Fibroblast of skin of back (primary cell): ENCODE measurements around the gene ATXN7L1.
"Not testable (repeated sequence)": the region's sequence is repeated elsewhere in the genome, so short reads cannot be mapped to it uniquely, and the experiment has no call there.

Source experiments
- DNase-seq: peaks from one replicate; pipeline ENCODE4 v3.0.0-alpha.2; 2013

ATXN7L1 gene

GRCh38 chr7:105703207-105703930 lies 173.0 kb downstream of the ATXN7L1 start:
- DNase-seq = no peak

DNA sequence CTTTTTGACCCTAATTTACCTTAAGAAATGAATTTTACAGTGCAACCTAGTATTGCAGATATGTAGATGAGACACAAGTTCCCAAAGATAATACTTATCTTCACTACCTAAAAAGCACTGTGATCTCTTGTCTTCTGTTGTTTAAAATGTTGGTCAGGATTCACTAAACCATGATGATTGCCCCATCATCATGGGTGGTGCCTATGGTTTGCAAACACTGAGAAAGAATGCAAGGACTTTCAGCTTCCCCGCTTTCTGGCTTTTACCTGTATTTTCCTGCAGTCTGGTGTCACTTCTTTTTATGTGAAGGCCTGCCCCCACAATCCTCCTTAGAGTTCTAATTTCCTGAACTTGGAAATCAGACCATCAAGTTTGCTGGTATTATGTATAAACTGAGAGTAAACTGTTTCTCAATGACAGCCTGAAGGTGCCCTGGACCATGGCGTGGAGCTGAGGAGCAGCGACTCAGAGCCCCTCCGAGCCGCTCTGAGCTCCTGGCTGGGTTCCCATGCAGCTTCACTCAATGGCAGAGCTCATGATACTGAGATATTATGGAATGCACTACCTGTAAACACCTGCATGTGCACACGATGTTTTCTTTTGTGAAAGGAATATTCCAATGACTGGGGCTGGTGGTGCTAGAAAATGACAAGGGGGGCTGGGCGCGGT lies 176.7 kb downstream of the ATXN7L1 start:
- DNase-seq = no peak

GRCh38 chr7:105698531-105698930 lies 177.9 kb downstream of the ATXN7L1 start:
- no peak for DNase-seq

DNA sequence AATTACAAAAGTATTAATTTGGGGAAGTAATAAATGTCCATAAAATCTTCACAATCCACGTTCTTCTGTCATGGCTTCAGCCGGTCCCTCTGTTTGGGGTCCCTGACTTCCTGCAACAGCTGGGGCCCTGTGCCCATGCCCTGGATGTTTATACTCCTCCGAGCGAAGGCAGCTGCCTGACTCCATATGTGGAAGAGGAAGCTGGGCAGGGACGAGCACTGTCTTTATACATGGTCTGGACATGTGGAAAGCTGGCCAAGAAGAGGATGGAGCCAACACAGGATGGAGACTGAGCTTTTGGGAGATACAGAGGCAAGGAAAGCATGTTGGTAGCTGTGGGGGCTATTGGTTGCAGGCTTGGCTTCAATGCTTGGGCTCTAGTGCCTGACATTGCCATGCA lies 178.6 kb downstream of the ATXN7L1 start:
- no peak for DNase-seq

- not testable (repeated sequence) for DNase-seq
These were observed 179.2 kb downstream of the ATXN7L1 start for GRCh38 chr7:105697169-105697568.

GRCh38 chr7:105693576-105693975 lies 182.8 kb downstream of the ATXN7L1 start:
- DNase-seq = no peak

- peak; percentile 58 for DNase-seq
These were observed 184.5 kb downstream of the ATXN7L1 start for GRCh38 chr7:105691680-105692564.

DNA sequence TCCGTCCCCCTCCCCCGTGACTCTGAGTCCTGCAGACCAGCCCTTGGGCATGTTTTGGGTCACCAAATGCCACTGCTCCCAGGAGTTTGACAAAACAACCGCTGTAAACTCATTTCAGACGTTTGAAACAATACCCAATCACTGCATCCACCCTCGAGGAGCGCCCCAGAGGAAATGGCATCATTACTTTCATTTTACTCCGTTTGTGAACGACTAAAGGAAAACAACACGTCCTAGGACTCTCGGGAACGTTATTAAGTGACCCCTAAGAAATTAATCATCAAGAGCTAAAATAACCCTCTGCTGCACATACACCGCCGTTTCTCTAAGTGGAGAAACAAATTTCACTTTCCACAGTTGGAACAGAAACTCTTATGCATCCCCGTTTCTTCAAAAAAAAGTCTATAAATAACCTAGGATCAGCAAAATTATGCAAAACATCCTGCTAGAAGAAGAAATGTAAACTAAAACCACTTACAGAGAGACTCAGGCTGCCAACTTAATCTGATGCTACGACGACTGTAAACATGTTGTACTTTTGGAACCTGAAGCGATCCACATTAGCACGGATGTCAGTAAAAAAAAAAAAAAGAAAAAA lies 185.2 kb downstream of the ATXN7L1 start:
- peak; percentile 31 for DNase-seq

DNA sequence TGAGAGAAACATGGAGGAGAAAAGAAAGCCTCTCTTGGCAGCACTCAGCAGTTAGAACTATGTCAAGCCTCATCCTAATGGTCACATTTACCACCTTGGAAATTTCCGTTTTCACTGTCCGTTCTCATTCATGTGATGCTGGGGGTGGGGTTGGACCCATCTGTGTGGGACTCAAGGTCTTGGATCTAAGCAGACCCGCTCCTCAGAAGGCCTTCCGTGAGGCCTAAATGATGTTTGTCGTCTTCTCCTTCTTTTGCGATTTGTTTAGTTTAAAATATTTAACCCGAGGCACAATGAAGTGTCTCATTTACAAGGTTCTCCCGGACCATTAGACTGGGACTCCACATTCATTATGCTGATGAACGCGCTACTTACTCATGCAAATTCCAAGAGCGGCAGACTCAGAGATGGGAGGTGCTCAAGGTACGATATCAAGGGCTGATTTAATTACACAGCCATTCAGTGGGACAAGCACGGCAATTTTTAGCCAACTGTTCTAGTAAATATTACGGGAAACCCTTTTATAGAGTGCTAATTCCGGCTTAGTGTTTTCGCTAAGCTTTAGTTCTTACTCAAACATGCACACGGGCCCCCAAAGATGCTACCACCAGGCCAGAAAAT lies 186.0 kb downstream of the ATXN7L1 start:
- DNase-seq = no peak

GRCh38 chr7:105689067-105689819 lies 187.2 kb downstream of the ATXN7L1 start:
- no peak for DNase-seq

GRCh38 chr7:105688617-105689016 lies 187.8 kb downstream of the ATXN7L1 start:
- DNase-seq = no peak

- peak; percentile 15 for DNase-seq
These were observed 191.2 kb downstream of the ATXN7L1 start for GRCh38 chr7:105685161-105685560.

- no peak for DNase-seq
These were observed 193.9 kb downstream of the ATXN7L1 start for GRCh38 chr7:105682341-105683060.

DNA sequence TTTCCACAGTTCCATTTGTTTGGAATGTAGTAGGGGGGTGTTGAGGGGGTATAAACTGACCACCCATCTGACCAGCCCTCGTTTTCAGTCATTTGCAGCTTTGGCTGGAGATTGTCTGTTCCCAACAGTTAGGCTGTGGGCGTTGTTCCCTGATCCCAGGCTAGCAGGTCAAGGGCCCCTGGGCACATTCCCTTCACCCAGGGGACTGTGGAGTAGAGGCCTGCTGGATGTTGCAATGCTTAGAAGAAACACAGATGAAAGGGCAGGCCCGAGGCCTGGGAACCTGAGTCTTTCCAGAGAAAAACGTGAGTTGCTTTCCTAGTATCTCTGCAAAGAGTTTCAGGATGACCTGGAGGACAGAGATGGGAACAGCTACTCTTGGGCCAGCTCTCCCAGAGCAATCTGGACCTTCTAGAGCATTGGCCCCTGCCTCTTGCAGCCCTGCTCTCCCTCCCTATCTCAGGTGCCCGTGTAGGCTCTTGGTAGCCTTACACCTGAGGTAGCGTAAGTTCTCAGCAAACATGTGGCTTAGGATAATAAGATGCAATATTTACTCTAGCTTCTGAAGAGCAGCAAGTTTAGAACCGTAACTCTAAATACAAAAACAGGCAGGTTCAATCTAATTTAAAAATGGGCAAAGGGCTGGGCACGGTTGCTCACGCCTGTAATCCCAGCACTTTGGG lies 195.8 kb downstream of the ATXN7L1 start:
- DNase-seq = no peak

DNA sequence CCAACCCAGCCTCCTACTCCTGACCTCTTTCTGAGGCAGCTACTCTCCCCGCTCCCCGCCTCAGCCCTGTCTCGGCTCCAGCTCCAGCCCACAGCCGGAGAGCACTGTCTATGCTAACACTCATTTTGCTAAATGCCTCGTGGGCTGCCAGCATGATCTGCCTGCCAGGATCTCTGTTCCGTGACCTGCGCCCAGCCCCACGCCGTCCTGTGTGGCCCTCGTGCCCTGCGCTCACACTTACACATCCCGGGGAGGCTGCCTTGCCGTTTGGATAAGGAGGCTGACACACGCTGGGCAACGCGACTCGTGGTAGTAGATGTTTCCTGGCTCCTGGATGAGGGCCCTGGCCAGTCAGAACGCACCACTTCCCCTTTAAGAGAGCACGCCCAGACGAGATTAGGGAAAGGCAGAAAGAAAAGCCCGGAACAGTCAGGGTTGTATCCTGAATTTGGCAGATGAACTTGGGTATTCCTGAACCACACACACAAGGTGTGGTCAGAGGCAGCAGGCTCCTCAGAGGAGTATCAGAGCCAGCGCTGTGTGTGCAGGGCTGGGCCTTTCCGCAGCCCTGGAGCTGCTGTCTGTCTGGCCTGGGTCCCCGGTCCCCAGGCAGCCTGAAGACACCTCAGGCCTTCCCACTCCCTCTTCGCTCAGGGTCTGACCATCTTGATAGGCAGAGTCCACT lies 197.4 kb downstream of the ATXN7L1 start:
- no peak for DNase-seq

DNA sequence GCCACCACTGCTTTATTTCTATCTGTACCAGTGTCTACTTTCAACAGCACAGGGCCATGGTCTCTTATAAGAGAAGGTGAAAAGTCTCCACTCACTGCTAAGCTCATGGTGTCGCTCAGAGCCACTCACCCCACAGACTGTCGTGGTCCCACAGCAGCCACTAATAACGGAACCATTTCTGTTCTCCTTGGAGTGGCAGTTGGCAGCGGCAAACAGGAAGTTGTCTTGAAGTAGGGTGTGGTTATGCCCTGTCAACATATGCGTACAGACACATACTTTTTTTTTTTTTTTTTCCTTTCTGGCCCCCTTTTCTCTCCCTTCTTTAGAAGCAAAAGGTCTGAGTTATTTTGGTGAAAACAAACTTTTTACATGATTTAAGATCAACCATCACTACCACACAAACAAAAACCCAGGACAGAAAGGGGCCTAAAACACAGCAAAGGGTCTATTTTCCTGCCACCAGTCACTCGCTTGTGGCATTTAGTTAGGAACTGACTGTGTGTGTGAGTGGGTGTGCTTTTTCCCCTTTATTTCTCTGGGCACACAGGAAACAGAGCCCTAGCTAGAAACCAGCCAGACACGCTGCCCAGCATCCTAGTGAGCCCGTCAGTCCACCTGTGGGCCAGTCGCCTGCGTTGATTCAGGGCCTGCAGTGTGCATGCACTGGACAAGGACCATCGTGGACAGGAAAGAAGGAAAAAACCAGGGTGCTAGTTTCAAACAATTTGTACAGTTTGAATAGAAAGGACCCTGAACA lies 198.4 kb downstream of the ATXN7L1 start:
- DNase-seq = no peak

- no peak for DNase-seq
These were observed 199.0 kb downstream of the ATXN7L1 start for GRCh38 chr7:105677410-105677730.

DNA sequence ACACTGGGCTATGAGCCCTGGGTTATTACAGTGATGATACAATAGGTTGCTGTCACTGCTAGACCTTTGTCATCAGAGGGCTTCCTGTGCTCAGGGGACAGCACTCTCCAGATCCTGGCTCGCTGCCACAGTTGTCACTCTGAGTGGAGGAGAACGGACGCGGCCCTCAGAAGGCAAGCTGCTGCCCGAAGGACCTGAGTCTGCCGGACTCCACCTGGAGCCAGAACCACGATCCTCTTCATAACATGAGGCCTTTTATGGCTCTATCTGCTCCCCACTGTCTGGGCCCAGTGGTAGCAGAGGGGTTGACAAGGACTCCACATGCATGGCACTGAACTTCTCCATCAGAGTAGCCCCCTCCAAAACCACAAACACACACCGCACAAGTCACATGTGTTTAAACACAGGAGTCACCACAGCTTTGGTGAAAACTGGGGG lies 200.4 kb downstream of the ATXN7L1 start:
- no peak for DNase-seq
